Subcutaneous abdominal adipose tissue (tissue), 5 donors: ENCODE data around the gene TMEM120B.
"Not testable (repeated sequence)": the region's sequence is repeated elsewhere in the genome, so short reads cannot be mapped to it uniquely, and the experiment has no call there.

Experiments
- H3K27ac ChIP-seq: one replicate; pipeline ENCODE4 v1.7.0; 2013; ENCODE audit warnings: low read depth, mild to moderate bottlenecking, inconsistent platforms, low read length, moderate library complexity
- H3K27me3 ChIP-seq, 5 donors: one replicate each; pipeline ENCODE4 v1.7.0; 2013; ENCODE audit warnings: low read length in 5 of 5, inconsistent platforms in 1 of 5; ENCODE audit not compliant: control insufficient read depth in 5 of 5, insufficient read depth in 4 of 5
- H3K36me3 ChIP-seq, 5 donors: one replicate each; pipeline ENCODE4 v1.7.0; 2013; ENCODE audit warnings: low read length in 5 of 5; ENCODE audit not compliant: control insufficient read depth in 5 of 5, insufficient read depth in 5 of 5
- H3K4me1 ChIP-seq, 5 donors: one replicate each; pipeline ENCODE4 v1.7.0; 2013; ENCODE audit warnings: low read length in 5 of 5, mild to moderate bottlenecking in 3 of 5, moderate library complexity in 1 of 5; ENCODE audit not compliant: control insufficient read depth in 5 of 5, insufficient read depth in 5 of 5
- H3K4me3 ChIP-seq, 5 donors: one replicate each; pipeline ENCODE4 v1.7.0; 2013; ENCODE audit warnings: low read length in 5 of 5, low read depth in 1 of 5
- H3K9ac ChIP-seq, 5 donors: one replicate each; pipeline ENCODE4 v1.7.0; 2013; ENCODE audit warnings: low read length in 5 of 5, mild to moderate bottlenecking in 4 of 5, moderate library complexity in 3 of 5
- H3K9me3 ChIP-seq, 5 donors: one replicate each; pipeline ENCODE4 v1.7.0; 2013; ENCODE audit warnings: low read length in 5 of 5; ENCODE audit not compliant: control insufficient read depth in 5 of 5
- donor health status: healthy.
- donor health status: healthy.
- donor health status: healthy.
- donor health status: healthy.
- donor health status: healthy.

TMEM120B gene

GRCh38 chr12:121679661-121680197 is 32.8 kb upstream of the TMEM120B start:
- H3K9me3 ChIP-seq, H3K27me3 ChIP-seq, H3K9ac ChIP-seq, H3K27ac ChIP-seq, H3K4me1 ChIP-seq, H3K4me3 ChIP-seq, H3K36me3 ChIP-seq: not testable (repeated sequence)

- Histone ChIP-seq H3K9me3 (no peaks in the 10 kb centered on the region), H3K27ac (no peak overlapping the region), H3K4me3 (no peak overlapping the region), H3K4me1 (peaks cover 0 to 6% (median 4%) of the 10 kb centered on the region in 5 donors), H3K36me3 (no peaks in the 10 kb centered on the region), H3K27me3 (no peaks in the 10 kb centered on the region), H3K9ac (no peak overlapping the region)
Observed at GRCh38 chr12:121688966-121689365, 23.6 kb upstream of the TMEM120B start.

GRCh38 chr12:121689430-121689829 is 23.1 kb upstream of the TMEM120B start:
- H3K36me3 ChIP-seq = no peaks in the 10 kb centered on the region
- no peaks in the 10 kb centered on the region for H3K27me3 ChIP-seq
- no peak overlapping the region for H3K4me3 ChIP-seq
- H3K9ac ChIP-seq = no peak overlapping the region
- H3K9me3 ChIP-seq = no peaks in the 10 kb centered on the region
- no peak overlapping the region for H3K27ac ChIP-seq
- peaks cover 0 to 6% (median 4%) of the 10 kb centered on the region in 5 donors for H3K4me1 ChIP-seq

GRCh38 chr12:121692744-121693143 is 19.8 kb upstream of the TMEM120B start:
- H3K9ac ChIP-seq, H3K9me3 ChIP-seq, H3K36me3 ChIP-seq, H3K4me3 ChIP-seq, H3K4me1 ChIP-seq, H3K27me3 ChIP-seq, H3K27ac ChIP-seq: not testable (repeated sequence)

GRCh38 chr12:121693155-121693687 is 19.3 kb upstream of the TMEM120B start:
- Histone ChIP-seq H3K27me3 (no peaks in the 10 kb centered on the region), H3K4me3 (no peak overlapping the region), H3K9me3 (no peaks in the 10 kb centered on the region), H3K4me1 (peaks cover 0 to 4% (median 2%) of the 10 kb centered on the region in 5 donors), H3K9ac (no peak overlapping the region), H3K36me3 (no peaks in the 10 kb centered on the region), H3K27ac (no peak overlapping the region)

GRCh38 chr12:121697093-121697698 is 15.4 kb upstream of the TMEM120B start:
- Histone ChIP-seq H3K9me3 (no peaks in the 10 kb centered on the region), H3K9ac (no peak overlapping the region), H3K4me1 (peaks cover 0 to 9% (median 0%) of the 10 kb centered on the region in 5 donors), H3K4me3 (no peak overlapping the region), H3K36me3 (no peaks in the 10 kb centered on the region), H3K27ac (no peak overlapping the region), H3K27me3 (no peaks in the 10 kb centered on the region)

- not testable (repeated sequence) for H3K27me3 ChIP-seq, H3K27ac ChIP-seq, H3K9me3 ChIP-seq
Observed at GRCh38 chr12:121697861-121698260, 14.7 kb upstream of the TMEM120B start.

GRCh38 chr12:121701667-121702277 is 10.8 kb upstream of the TMEM120B start:
- Histone ChIP-seq H3K9me3 (no peaks in the 10 kb centered on the region), H3K27ac (no peak overlapping the region), H3K4me1 (peaks cover 0 to 9% (median 0%) of the 10 kb centered on the region in 5 donors), H3K9ac (no peak overlapping the region), H3K4me3 (no peak overlapping the region), H3K36me3 (no peaks in the 10 kb centered on the region), H3K27me3 (no peaks in the 10 kb centered on the region)

More at GRCh38 chr12:121697861-121698260, 14.7 kb upstream of the TMEM120B start:
- not testable (repeated sequence) for H3K9ac ChIP-seq, H3K4me3 ChIP-seq, H3K4me1 ChIP-seq, H3K36me3 ChIP-seq

- no peaks in the 10 kb centered on the region for H3K9me3 ChIP-seq
- no peaks in the 10 kb centered on the region for H3K27me3 ChIP-seq
- no peak overlapping the region for H3K27ac ChIP-seq
- H3K36me3 ChIP-seq = no peaks in the 10 kb centered on the region
- H3K4me3 ChIP-seq = no peak overlapping the region
- no peak overlapping the region for H3K9ac ChIP-seq
- H3K4me1 ChIP-seq = peaks cover 0 to 5% (median 0%) of the 10 kb centered on the region in 5 donors
Observed at GRCh38 chr12:121702944-121703343, 9.6 kb upstream of the TMEM120B start.

GRCh38 chr12:121705514-121705913 is 7.0 kb upstream of the TMEM120B start:
- Histone ChIP-seq H3K27me3 (no peaks in the 10 kb centered on the region), H3K36me3 (no peaks in the 10 kb centered on the region), H3K4me3 (no peak overlapping the region), H3K9ac (no peak overlapping the region), H3K27ac (no peak overlapping the region), H3K9me3 (no peaks in the 10 kb centered on the region), H3K4me1 (peaks cover 0 to 10% (median 5%) of the 10 kb centered on the region in 5 donors)
